Cardiac fibroblast (primary cell): ENCODE data around the gene ZNF597.

Experiments used
- DNase-seq, 2 donors: peaks; one replicate each; pipeline versions ENCODE4 v3.0.0 to v3.0.0-alpha.2; 2010; ENCODE audit warnings: low read depth in 2 of 2
- H3K4me3 ChIP-seq, 2 donors: replicated peaks in 1 of 2; 1 replicate in 1 of 2; 2 replicates in 1 of 2; pipeline ENCODE4 v1.5.1; 2011; ENCODE audit warnings: low read depth in 2 of 2, low read length in 2 of 2, mild to moderate bottlenecking in 2 of 2, moderate library complexity in 1 of 2
- CTCF ChIP-seq: IDR thresholded peaks from one replicate; pipeline ENCODE4 v1.5.1; 2011; ENCODE audit warnings: low read depth, mild to moderate bottlenecking, low read length, inconsistent platforms

Gene ZNF597

DNA sequence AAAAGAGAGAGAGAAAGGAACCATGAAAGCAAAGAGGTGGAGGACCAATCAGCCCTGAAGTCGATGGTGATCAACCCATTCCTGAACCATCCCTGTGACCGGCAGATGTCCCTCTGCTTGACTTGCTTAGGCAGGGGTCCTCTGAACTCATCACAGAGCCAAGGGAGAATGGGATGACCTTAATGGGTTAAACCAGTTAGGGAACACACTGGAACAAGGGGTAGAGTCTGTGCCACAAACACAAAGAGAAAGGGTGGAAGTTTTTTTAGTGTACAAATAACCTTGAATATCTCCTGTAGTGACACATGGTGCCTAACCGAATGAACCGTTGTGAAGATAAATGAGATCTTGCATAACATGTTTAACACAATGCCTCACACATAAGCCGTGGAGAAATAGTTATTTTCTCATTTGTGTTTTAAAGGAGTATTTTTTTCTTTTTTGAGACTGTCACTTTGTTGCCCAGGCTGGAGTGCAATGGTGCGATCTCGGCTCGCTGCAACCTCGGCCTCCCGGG lies 11.4 kb upstream of the ZNF597 start:
- H3K4me3 ChIP-seq = no peak overlapping the region
- TF ChIP-seq CTCF = no peak
- no peak for DNase-seq

DNA sequence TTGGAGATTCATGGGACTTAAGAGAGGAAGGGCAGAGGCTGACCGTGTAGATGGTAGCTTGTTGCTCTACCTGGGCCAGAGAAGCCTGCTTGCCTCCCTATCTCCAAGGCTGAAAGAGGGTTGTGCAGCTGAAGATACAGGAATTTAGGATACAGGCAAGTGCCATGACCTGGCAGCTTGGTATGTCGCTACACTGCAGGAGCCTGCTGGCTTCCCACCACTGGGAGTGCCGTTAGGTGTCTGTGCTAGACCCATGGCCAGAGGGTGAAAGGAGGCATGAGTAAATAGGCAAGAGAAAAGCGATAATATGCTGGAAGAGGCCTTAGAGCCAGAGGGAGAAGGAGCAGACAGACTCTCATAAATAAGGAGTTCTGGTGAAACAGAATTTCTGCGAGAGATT lies 10.8 kb upstream of the ZNF597 start:
- no peak for TF ChIP-seq CTCF
- no peak overlapping the region for H3K4me3 ChIP-seq
- no peak for DNase-seq

- no peak for TF ChIP-seq CTCF
- H3K4me3 ChIP-seq = peak overlapping the region; percentile 72
- DNase-seq = peak; percentile 83 to 86
Measured at GRCh38 chr16:3444032-3444388, 706 bp upstream of the ZNF597 start.

DNA sequence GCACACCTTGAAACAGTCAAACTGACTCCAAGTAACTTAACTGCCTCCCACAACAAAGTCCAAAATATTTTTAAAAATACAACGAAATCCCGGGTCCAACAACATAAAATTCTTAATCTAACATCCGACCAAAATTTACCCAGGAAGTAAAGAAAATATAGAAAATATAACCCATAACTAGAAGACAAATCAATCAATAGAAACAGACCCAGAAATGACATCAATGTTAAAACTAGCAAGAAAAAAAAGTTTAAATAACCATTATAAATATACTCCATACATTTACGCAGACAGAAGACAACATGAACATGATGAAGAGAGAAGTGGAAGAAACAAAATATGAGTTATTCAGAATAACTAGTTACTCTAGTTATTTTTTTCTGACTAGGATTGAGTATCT lies 3.7 kb downstream of the ZNF597 start:
- TF ChIP-seq CTCF = no peak
- no peak overlapping the region for H3K4me3 ChIP-seq
- DNase-seq = no peak

GRCh38 chr16:3434373-3434772 lies 8.9 kb downstream of the ZNF597 start:
- no peak overlapping the region for H3K4me3 ChIP-seq
- no peak for TF ChIP-seq CTCF
- no peak for DNase-seq

GRCh38 chr16:3431779-3432219 lies 11.5 kb downstream of the ZNF597 start:
- no peak for TF ChIP-seq CTCF
- peak overlapping the region; percentile 7 to 13 for H3K4me3 ChIP-seq
- DNase-seq = peak; percentile 20 to 36

DNA sequence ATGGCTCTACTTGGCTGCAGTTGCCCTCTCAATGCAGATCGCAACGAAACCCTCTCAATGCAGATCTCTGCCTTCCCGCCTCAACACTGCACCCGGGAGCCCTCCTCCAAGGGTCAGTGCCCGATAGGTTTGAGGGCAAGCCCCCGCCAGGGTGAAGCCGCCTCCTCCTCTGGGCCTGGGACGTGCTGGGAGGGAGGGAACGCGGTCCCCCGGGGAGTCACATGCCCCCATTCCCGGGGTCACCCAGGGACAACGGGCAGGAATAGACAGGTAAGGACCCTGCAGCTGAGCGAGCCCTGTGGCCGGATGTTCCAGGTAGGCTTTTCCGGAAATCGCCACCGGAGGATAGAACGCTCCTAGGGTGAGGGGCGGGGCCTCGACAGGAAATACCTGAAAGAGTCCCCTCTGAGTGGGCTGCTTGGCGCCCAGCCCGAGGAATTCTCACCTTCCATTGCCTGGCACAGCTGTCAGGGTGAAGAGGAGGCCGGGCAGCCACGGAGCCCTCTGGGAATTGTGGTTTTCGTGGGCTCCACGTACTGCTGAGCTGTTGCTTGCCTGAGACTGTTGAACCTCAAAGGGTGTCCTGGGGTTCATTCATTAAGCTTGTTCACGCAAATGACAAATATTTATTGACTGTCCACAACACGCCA lies 29.4 kb downstream of the ZNF597 start:
- peak in 1 of 2 donors; percentile 9 for DNase-seq
- TF ChIP-seq CTCF = no peak
- no peak overlapping the region for H3K4me3 ChIP-seq
